Calu3 (cell line): Measurements from ENCODE around the gene TMPRSS2. TPM values are rescaled to one million over a fixed set of nuclear protein-coding genes. Genes with fewer than 3 reads are reported as not detected.

Experiments used
- BruUV-seq: library from RNA; stranded (reverse); fragments of 400-500 nt; replicated peaks from 2 replicates; lab custom pipeline; 2021; lab: Mats Ljungman, UMichigan
- CTCF ChIA-PET: fragments of 300-600 bp; sonication (Branson Sonifier 250); formaldehyde crosslinking; loops from one replicate; lab custom pipeline; 2022; ENCODE audit warnings: antibody characterized with exemption; lab: Charles Lee
- DNase-seq: peaks from one replicate; pipeline ENCODE4 v3.0.0; 2022
- H3K27ac Mint-ChIP-seq: one replicate; pipeline ENCODE4 v1.8.0; 2022; ENCODE audit warnings: mixed read lengths; ENCODE audit not compliant: unreplicated experiment
- H3K27me3 Mint-ChIP-seq: one replicate; pipeline ENCODE4 v1.8.0; 2022; ENCODE audit warnings: mixed read lengths; ENCODE audit not compliant: unreplicated experiment
- H3K36me3 Mint-ChIP-seq: one replicate; pipeline ENCODE4 v1.8.0; 2022; ENCODE audit warnings: mild to moderate bottlenecking, moderate library complexity, mixed read lengths; ENCODE audit not compliant: insufficient read depth, unreplicated experiment
- H3K4me1 Mint-ChIP-seq: one replicate; pipeline ENCODE4 v1.8.0; 2022; ENCODE audit warnings: mild to moderate bottlenecking, low read depth, mixed read lengths; ENCODE audit not compliant: unreplicated experiment
- H3K4me3 Mint-ChIP-seq: one replicate; pipeline ENCODE4 v1.8.0; 2022; ENCODE audit warnings: mild to moderate bottlenecking, low read depth, moderate library complexity, mixed read lengths; ENCODE audit not compliant: unreplicated experiment
- H3K9me3 Mint-ChIP-seq: one replicate; pipeline ENCODE4 v1.8.0; 2022; ENCODE audit warnings: low read depth, mixed read lengths; ENCODE audit not compliant: unreplicated experiment
- CTCF ChIP-seq: fragments of 200-600 bp; IDR thresholded peaks from one replicate; pipeline ENCODE4 v1.8.0; 2022; ENCODE audit warnings: antibody characterized with exemption; ENCODE audit not compliant: unreplicated experiment
- intact Hi-C: fragments of 100-400 bp; cut with micrococcal nuclease; formaldehyde crosslinking; loops from one replicate; pipeline ENCODE4 v1.10.0; 2022; ENCODE audit not compliant: unreplicated experiment
- total RNA-seq: library from RNA; stranded (reverse); gene quantifications from 2 replicates; pipeline ENCODE4 v1.2.3, GENCODE V29; 2022

TMPRSS2 gene
- total RNA-seq, 1 experiment from 2014 or later = 13.1 TPM

GRCh38 chr21:41475714-41476420 is 32.1 kb downstream of the TMPRSS2 start:
- no peak overlapping the region for H3K4me3 Mint-ChIP-seq
- no peak for DNase-seq
- CTCF ChIA-PET = no interaction called here
- H3K27me3 Mint-ChIP-seq = no peaks in the 10 kb centered on the region
- no peaks in the 10 kb centered on the region for H3K9me3 Mint-ChIP-seq
- H3K36me3 Mint-ChIP-seq = no peaks in the 10 kb centered on the region
- peaks cover 19% of the 10 kb centered on the region for H3K4me1 Mint-ChIP-seq
- intact Hi-C loops = no loop called here
- BruUV-seq = no TSS peak
- H3K27ac Mint-ChIP-seq = no peak overlapping the region
- TF ChIP-seq CTCF = no peak

- Mint-ChIP-seq H3K4me1 (peaks cover 11% of the 10 kb centered on the region), H3K9me3 (no peaks in the 10 kb centered on the region), H3K27me3 (no peaks in the 10 kb centered on the region), H3K27ac (no peak overlapping the region), H3K36me3 (no peaks in the 10 kb centered on the region), H3K4me3 (no peak overlapping the region)
- no TSS peak for BruUV-seq
- no peak for DNase-seq
- CTCF ChIA-PET = interaction anchor here (0.7 kb wide), 1 partner anchor 9 kb away, joined by 3 read pairs; no protein-coding TSS in a partner anchor
- intact Hi-C loops = no loop called here
- TF ChIP-seq CTCF = no peak
Observed at GRCh38 chr21:41472753-41473548, 35.0 kb downstream of the TMPRSS2 start.

- no peak for TF ChIP-seq CTCF
- Mint-ChIP-seq H3K9me3 (no peaks in the 10 kb centered on the region), H3K4me1 (no peaks in the 10 kb centered on the region), H3K27ac (no peak overlapping the region), H3K27me3 (no peaks in the 10 kb centered on the region), H3K36me3 (no peaks in the 10 kb centered on the region), H3K4me3 (no peak overlapping the region)
- no TSS peak for BruUV-seq
- CTCF ChIA-PET = no interaction called here
- intact Hi-C loops = no loop called here
- no peak for DNase-seq
Observed at GRCh38 chr21:41470054-41470453, 37.9 kb downstream of the TMPRSS2 start.

GRCh38 chr21:41466024-41466820 is 41.7 kb downstream of the TMPRSS2 start:
- no peak for DNase-seq

More at GRCh38 chr21:41466024-41466820, 41.7 kb downstream of the TMPRSS2 start:
- Mint-ChIP-seq H3K27ac (no peak overlapping the region), H3K9me3 (peaks cover 5% of the 10 kb centered on the region), H3K36me3 (no peaks in the 10 kb centered on the region), H3K4me3 (no peak overlapping the region), H3K27me3 (no peaks in the 10 kb centered on the region), H3K4me1 (no peaks in the 10 kb centered on the region)
- CTCF ChIA-PET = no interaction called here
- TF ChIP-seq CTCF = no peak
- BruUV-seq = no TSS peak
- intact Hi-C loops = no loop called here
